HCT116 (cell line): ENCODE measurements around the gene PTPN23.

Experiments
- CBX3 ChIP-seq: IDR thresholded peaks from 2 replicates; pipeline ENCODE4 v1.6.1; 2012; ENCODE audit warnings: low read depth
- EZH2 ChIP-seq: fragments of 200-600 bp; sonication (generic); IDR thresholded peaks from 2 replicates; pipeline ENCODE4 v1.6.1; 2017; ENCODE audit warnings: antibody characterized with exemption, mixed run types
- EZH2phosphoT487 ChIP-seq: fragments of 200-600 bp; IDR thresholded peaks from 2 replicates; pipeline ENCODE4 v1.6.1; 2018; ENCODE audit warnings: antibody characterized with exemption, borderline replicate concordance
- JUND ChIP-seq: IDR thresholded peaks from 2 replicates; pipeline ENCODE4 v1.6.1; 2012
- POLR2A ChIP-seq: IDR thresholded peaks from 2 replicates; pipeline ENCODE4 v1.7.0; 2011; ENCODE audit warnings: borderline replicate concordance; ENCODE audit not compliant: insufficient read depth, insufficient read length; ENCODE audit errors: extremely low read depth
- POLR2AphosphoS5 ChIP-seq: IDR thresholded peaks from 2 replicates; pipeline ENCODE4 v1.6.1; 2011; ENCODE audit warnings: mild to moderate bottlenecking, low read depth, low read length, moderate library complexity
- RAD21 ChIP-seq: IDR thresholded peaks from 2 replicates; pipeline ENCODE4 v1.6.1; 2012; ENCODE audit warnings: low read depth, mild to moderate bottlenecking
- SIN3A ChIP-seq: IDR thresholded peaks from 2 replicates; pipeline ENCODE4 v1.6.1; 2012; ENCODE audit warnings: low read depth
- ZNF274 ChIP-seq: fragments of 200-500 bp; sonication (Bioruptor generic); IDR thresholded peaks from 2 replicates; pipeline ENCODE4 v1.6.1; 2014; ENCODE audit warnings: mild to moderate bottlenecking, low read depth, low read length, inconsistent platforms
- TF ChIP-seq, protein P1 (sequence below): IDR thresholded peaks from 2 replicates; pipeline ENCODE4 v1.6.1; 2012; ENCODE audit warnings: low read depth
- TF ChIP-seq, protein P2 (sequence below): IDR thresholded peaks from 2 replicates; pipeline ENCODE4 v1.6.1; 2012
- TF ChIP-seq, protein P3 (sequence below), 3 experiments: fragments of 200-600 bp in 1 of 3; sonication (generic) in 1 of 3; IDR thresholded peaks in 2 of 3; conservative IDR thresholded peaks in 1 of 3; 2 replicates each; pipeline ENCODE4 v1.5.1; 2012 to 2017; ENCODE audit warnings: low read depth in 2 of 3, low read length in 2 of 3, antibody characterized with exemption in 1 of 3, borderline replicate concordance in 1 of 3, control low read depth in 1 of 3, mild to moderate bottlenecking in 1 of 3, mixed read lengths in 1 of 3, mixed run types in 1 of 3, moderate library complexity in 1 of 3; ENCODE audit not compliant: insufficient read depth in 1 of 3
- TF ChIP-seq, protein P4 (sequence below): IDR thresholded peaks from 2 replicates; pipeline ENCODE4 v1.6.1; 2012

DNA sequence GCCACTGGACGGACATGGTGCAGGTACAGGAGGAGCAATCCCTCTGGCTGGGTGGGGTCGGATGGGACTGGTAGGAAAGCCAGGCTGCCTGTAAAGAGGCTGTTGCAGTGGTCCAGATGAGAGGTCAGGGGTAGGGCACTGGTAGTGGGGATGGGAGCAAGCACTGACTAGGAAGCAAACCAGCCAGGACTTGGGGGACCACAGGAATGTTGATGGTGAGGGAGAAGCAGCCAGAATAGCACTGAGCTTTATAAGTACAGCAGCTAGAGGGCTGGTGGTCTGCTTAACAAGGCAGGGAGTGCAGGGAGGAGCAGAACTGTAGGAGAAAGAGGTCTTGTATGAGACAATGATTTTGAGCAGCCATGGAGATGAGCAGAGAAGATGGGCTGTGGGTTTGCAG is 38.7 kb upstream of the PTPN23 start:
- TF ChIP-seq, protein P1, sequence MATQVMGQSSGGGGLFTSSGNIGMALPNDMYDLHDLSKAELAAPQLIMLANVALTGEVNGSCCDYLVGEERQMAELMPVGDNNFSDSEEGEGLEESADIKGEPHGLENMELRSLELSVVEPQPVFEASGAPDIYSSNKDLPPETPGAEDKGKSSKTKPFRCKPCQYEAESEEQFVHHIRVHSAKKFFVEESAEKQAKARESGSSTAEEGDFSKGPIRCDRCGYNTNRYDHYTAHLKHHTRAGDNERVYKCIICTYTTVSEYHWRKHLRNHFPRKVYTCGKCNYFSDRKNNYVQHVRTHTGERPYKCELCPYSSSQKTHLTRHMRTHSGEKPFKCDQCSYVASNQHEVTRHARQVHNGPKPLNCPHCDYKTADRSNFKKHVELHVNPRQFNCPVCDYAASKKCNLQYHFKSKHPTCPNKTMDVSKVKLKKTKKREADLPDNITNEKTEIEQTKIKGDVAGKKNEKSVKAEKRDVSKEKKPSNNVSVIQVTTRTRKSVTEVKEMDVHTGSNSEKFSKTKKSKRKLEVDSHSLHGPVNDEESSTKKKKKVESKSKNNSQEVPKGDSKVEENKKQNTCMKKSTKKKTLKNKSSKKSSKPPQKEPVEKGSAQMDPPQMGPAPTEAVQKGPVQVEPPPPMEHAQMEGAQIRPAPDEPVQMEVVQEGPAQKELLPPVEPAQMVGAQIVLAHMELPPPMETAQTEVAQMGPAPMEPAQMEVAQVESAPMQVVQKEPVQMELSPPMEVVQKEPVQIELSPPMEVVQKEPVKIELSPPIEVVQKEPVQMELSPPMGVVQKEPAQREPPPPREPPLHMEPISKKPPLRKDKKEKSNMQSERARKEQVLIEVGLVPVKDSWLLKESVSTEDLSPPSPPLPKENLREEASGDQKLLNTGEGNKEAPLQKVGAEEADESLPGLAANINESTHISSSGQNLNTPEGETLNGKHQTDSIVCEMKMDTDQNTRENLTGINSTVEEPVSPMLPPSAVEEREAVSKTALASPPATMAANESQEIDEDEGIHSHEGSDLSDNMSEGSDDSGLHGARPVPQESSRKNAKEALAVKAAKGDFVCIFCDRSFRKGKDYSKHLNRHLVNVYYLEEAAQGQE = no peak
- TF ChIP-seq, protein P2, sequence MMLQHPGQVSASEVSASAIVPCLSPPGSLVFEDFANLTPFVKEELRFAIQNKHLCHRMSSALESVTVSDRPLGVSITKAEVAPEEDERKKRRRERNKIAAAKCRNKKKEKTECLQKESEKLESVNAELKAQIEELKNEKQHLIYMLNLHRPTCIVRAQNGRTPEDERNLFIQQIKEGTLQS = no peak
- TF ChIP-seq POLR2A = no peak
- TF ChIP-seq, protein P3, sequence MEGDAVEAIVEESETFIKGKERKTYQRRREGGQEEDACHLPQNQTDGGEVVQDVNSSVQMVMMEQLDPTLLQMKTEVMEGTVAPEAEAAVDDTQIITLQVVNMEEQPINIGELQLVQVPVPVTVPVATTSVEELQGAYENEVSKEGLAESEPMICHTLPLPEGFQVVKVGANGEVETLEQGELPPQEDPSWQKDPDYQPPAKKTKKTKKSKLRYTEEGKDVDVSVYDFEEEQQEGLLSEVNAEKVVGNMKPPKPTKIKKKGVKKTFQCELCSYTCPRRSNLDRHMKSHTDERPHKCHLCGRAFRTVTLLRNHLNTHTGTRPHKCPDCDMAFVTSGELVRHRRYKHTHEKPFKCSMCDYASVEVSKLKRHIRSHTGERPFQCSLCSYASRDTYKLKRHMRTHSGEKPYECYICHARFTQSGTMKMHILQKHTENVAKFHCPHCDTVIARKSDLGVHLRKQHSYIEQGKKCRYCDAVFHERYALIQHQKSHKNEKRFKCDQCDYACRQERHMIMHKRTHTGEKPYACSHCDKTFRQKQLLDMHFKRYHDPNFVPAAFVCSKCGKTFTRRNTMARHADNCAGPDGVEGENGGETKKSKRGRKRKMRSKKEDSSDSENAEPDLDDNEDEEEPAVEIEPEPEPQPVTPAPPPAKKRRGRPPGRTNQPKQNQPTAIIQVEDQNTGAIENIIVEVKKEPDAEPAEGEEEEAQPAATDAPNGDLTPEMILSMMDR (IDR thresholded peaks at IDR 0.05 in 2 of 3, conservative IDR thresholded peaks at IDR 0.05 in 1 of 3; ENCODE audit: borderline replicate concordance in 1 of 3, insufficient read depth in 1 of 3, low read depth in 2 of 3, low read length in 2 of 3) = no peak
- no peak for TF ChIP-seq JUND
- no peak for TF ChIP-seq EZH2
- TF ChIP-seq, protein P4, sequence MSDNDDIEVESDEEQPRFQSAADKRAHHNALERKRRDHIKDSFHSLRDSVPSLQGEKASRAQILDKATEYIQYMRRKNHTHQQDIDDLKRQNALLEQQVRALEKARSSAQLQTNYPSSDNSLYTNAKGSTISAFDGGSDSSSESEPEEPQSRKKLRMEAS = no peak
- no peak for TF ChIP-seq ZNF274
- TF ChIP-seq SIN3A = no peak
- no peak for TF ChIP-seq EZH2phosphoT487
- no peak for TF ChIP-seq POLR2AphosphoS5
- no peak for TF ChIP-seq CBX3
- no peak for TF ChIP-seq RAD21
